Measurements from ENCODE around the gene LETM1.

The LETM1 gene

GRCh38 chr4:1763550-1764080, 92.3 kb downstream of the LETM1 start:
- no peaks in the 10 kb centered on the region for H3K36me3 ChIP-seq (ENCODE audit: insufficient read depth, low read length)
- WGBS, result 59% methylated on average over 36 of the region's 36 CpGs
- peaks cover 20% of the 10 kb centered on the region for H3K4me1 ChIP-seq (ENCODE audit: insufficient read depth, low read length)
- H3K27ac ChIP-seq (ENCODE audit: low read depth, low read length), result no peak overlapping the region
- no peaks in the 10 kb centered on the region for H3K9me3 ChIP-seq (ENCODE audit: insufficient read depth, low read depth, low read length)
- no peak overlapping the region for H3K9ac ChIP-seq (ENCODE audit: low read depth, low read length)
- no peak overlapping the region for H3K4me3 ChIP-seq (ENCODE audit: low read length)
- H3K27me3 ChIP-seq (ENCODE audit: insufficient read depth, low read length), result peaks cover 7% of the 10 kb centered on the region

- H3K27ac ChIP-seq (ENCODE audit: low read depth, low read length), result no peak overlapping the region
- no peaks in the 10 kb centered on the region for H3K36me3 ChIP-seq (ENCODE audit: insufficient read depth, low read length)
- H3K27me3 ChIP-seq (ENCODE audit: insufficient read depth, low read length), result peaks cover 2% of the 10 kb centered on the region
- H3K4me1 ChIP-seq (ENCODE audit: insufficient read depth, low read length), result peaks cover 15% of the 10 kb centered on the region
- no peak overlapping the region for H3K4me3 ChIP-seq (ENCODE audit: low read length)
- 62% methylated on average over 31 of the region's 31 CpGs for WGBS
- no peaks in the 10 kb centered on the region for H3K9me3 ChIP-seq (ENCODE audit: insufficient read depth, low read depth, low read length)
- H3K9ac ChIP-seq (ENCODE audit: low read depth, low read length), result no peak overlapping the region
Observed at GRCh38 chr4:1763070-1763549, 92.8 kb downstream of the LETM1 start.

- H3K27ac ChIP-seq (ENCODE audit: low read depth, low read length), result no peak overlapping the region
Observed at GRCh38 chr4:1762264-1763010, 93.5 kb downstream of the LETM1 start.

More at GRCh38 chr4:1762264-1763010, 93.5 kb downstream of the LETM1 start:
- WGBS, result 88% methylated on average over 20 of the region's 20 CpGs
- Histone ChIP-seq H3K9ac (ENCODE audit: low read depth, low read length) (no peak overlapping the region), H3K4me1 (ENCODE audit: insufficient read depth, low read length) (peaks cover 13% of the 10 kb centered on the region), H3K27me3 (ENCODE audit: insufficient read depth, low read length) (no peaks in the 10 kb centered on the region; the same call in 1 of the 2 replicates), H3K4me3 (ENCODE audit: low read length) (no peak overlapping the region), H3K36me3 (ENCODE audit: insufficient read depth, low read length) (no peaks in the 10 kb centered on the region), H3K9me3 (ENCODE audit: insufficient read depth, low read depth, low read length) (no peaks in the 10 kb centered on the region)

Data from HUES64 (cell line).